Measurements from ENCODE around the gene RAMP1.
A peak's percentile ranks its signal among the peaks of the same experiment; 100 is the strongest.
"Not testable (repeated sequence)": the region's sequence is repeated elsewhere in the genome, so short reads cannot be mapped to it uniquely, and the experiment has no call there.

The RAMP1 gene

DNA sequence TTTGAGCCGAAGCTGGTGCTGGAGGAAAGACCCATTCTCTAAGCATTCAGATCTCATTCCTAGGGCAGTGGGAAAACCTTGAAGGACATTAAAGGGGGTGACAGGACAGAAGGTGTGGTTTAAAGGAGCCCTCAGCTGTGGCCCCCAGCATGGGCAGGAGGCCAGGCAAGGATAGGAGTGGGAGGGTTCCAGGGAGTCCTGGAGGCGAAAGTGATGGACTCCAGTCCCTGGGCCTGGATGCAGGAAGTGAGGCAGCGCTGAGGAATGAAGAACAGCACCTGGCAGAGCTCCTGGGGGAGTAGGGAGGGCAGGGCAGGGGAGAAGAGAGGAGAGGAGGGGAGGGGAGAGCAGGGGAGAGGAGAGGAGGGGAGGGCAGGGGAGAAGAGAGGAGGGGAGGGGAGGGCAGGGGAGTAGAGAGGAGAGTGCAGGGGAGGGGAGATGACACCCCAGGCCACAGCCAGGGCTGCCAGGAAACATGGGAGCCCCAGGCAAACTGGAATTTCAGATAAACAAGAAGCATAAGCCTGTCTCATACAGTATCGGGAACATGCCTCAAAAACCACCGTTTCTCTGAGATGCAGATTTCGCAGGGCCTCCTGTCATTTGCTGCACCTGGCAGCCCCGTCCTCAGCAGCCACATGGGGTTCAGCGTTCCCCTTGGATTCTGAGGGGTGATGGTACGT, 5.7 kb downstream of the RAMP1 start:
- peak; percentile 78 for DNase-seq (ENCODE audit: low spot score)
- TF ChIP-seq, protein P1, sequence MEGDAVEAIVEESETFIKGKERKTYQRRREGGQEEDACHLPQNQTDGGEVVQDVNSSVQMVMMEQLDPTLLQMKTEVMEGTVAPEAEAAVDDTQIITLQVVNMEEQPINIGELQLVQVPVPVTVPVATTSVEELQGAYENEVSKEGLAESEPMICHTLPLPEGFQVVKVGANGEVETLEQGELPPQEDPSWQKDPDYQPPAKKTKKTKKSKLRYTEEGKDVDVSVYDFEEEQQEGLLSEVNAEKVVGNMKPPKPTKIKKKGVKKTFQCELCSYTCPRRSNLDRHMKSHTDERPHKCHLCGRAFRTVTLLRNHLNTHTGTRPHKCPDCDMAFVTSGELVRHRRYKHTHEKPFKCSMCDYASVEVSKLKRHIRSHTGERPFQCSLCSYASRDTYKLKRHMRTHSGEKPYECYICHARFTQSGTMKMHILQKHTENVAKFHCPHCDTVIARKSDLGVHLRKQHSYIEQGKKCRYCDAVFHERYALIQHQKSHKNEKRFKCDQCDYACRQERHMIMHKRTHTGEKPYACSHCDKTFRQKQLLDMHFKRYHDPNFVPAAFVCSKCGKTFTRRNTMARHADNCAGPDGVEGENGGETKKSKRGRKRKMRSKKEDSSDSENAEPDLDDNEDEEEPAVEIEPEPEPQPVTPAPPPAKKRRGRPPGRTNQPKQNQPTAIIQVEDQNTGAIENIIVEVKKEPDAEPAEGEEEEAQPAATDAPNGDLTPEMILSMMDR (conservative IDR thresholded peaks at IDR 0.05; ENCODE audit: low read depth), result no peak
- ChIA-PET CTCF (interaction anchor here (0.6 kb wide), 1 partner anchor 324 kb away, joined by 3 read pairs; no protein-coding TSS in a partner anchor), POLR2A (ENCODE audit: low non-redundant PET) (no interaction called here)
- peak overlapping the region; percentile 91 for H3K27ac ChIP-seq

DNA sequence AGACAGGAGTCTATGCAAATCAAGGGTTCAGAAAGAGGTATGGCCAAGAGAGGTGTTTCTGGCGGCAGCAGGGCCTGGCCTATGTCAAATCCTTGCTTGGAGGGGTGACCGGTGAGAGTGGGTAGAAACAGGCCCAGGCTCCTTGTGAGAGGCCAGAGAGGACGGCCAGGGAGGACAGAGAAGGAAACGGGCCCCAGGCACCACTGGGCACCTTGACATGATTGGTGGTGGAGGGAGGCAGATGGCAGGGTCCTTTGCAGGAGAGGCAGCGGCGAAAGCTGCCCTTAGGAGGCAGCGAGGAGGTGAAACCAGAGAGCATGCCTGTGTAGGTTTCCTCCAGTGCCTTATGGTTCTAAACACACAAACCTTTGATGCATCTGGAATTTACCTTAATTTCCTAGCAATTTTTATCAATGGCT, 6.2 kb downstream of the RAMP1 start:
- TF ChIP-seq, protein P1 (conservative IDR thresholded peaks at IDR 0.05; ENCODE audit: low read depth), result no peak
- ChIA-PET CTCF (interaction anchor here (0.6 kb wide), 1 partner anchor 325 kb away, joined by 3 read pairs; no protein-coding TSS in a partner anchor), POLR2A (ENCODE audit: low non-redundant PET) (no interaction called here)
- peak overlapping the region; percentile 91 for H3K27ac ChIP-seq
- DNase-seq (ENCODE audit: low spot score), result no peak

DNA sequence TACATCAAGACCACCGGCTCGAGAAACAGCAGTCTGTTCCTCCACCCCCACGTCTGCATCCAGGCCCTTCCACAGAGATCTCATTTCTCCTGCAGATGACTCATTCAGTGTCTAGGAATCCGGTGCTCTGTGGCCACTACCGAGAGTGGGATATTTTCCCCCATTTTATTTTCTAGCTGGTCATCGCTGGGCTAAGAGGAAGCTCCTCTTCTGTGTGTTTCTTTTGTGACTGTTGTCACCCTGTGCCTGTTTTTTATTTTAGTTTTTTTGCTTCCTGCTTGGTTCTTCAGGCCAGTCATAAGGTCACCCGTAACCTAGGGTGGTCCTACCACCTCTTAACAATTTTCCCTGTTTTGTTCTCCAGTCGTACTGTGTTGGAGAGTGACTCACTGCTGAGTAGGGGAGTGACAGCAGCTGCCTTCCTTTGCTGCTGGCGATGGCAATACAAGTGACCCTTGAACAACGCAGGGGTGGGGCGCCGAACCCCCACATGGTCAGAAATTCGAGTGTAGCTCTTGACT, 6.7 kb downstream of the RAMP1 start:
- no peak for DNase-seq (ENCODE audit: low spot score)
- peak overlapping the region; percentile 91 for H3K27ac ChIP-seq
- CTCF ChIA-PET, result no interaction called here
- POLR2A ChIA-PET (ENCODE audit: low non-redundant PET), result no interaction called here
- TF ChIP-seq, protein P1 (conservative IDR thresholded peaks at IDR 0.05; ENCODE audit: low read depth), result no peak

DNA sequence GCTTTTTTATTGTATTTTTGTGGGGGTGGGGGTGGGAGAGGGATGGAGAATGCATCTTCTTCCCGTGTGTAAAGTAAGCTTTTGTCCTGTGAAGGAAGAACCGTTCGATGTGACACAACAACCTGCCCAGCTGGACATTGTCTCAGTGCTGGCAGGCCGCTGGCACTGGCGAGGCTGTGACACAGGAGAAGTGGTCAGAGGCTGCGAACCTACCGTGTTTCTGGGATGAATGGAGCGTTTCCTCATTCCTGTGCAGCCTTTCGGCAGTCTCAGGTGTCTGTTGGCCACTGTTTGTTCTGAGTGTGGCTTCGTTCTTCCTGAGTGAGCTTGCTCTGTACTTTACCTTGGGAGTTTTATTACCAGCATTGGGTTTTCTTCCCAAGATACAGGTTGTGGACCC, 8.0 kb downstream of the RAMP1 start:
- H3K27ac ChIP-seq, result peak overlapping the region; percentile 49; the same call in 1 of the 2 replicates
- DNase-seq (ENCODE audit: low spot score), result no peak
- CTCF ChIA-PET, result interaction anchor here (1.0 kb wide), 1 partner anchor 9 kb away, joined by 3 read pairs; no protein-coding TSS in a partner anchor
- POLR2A ChIA-PET (ENCODE audit: low non-redundant PET), result no interaction called here
- TF ChIP-seq, protein P1 (conservative IDR thresholded peaks at IDR 0.05; ENCODE audit: low read depth), result no peak

DNA sequence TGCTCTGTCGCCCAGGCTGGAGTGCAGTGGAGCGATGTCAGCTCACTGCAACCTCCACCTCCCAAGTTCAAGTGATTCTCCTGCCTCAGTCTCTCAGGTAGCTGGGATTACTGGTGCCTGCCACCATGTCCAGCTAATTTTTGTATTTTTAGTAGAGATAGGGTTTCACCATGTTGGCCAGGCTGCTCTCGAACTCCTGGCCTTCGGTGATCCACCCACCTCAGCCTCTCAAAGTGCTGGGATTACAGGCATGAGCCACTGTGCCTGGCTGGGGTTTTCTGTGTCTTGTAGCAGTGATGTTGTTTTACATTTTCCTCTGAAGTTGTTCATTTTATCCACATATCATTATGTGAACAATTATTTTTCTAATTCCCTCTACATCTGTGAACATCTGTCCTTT, 8.7 kb downstream of the RAMP1 start:
- H3K27ac ChIP-seq, result peak overlapping the region; percentile 49
- POLR2A ChIA-PET (ENCODE audit: low non-redundant PET); CTCF ChIA-PET; DNase-seq (ENCODE audit: low spot score): not testable (repeated sequence)

DNA sequence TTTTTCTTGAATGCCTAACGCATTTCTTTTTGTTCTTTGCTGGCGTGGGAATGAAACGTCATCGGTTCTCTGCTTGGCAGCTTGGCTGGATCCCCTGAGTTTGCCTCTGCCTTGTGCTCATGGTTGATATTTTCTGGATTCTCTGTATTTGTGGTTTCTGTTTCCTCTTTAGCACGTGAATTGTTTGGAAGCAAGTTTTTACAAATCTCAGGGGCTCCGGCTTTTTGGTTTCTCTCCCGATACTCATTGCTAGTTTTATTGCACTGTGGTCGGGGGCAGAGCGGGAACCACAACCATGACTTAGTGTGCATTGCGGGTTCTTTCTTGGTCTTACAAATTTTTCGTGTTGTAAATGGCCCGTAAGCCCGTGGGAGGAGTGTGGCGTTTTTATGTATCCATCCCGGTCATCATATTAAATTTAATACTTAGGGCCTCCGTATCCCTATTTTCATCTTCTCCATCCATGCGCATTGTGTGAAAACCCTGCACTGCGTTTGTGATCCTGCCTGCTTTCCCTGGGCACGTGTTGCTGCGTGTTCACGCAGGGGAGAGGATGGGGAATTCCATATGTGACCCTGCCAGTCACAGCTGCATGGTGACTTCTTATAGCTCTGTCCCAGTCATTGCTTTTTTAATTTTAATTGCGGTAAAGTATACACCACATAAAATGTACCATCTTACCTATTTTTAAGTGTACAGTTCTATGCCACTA, 9.4 kb downstream of the RAMP1 start:
- H3K27ac ChIP-seq, result peak overlapping the region; percentile 18; the same call in 1 of the 2 replicates
- TF ChIP-seq, protein P1 (conservative IDR thresholded peaks at IDR 0.05; ENCODE audit: low read depth), result no peak
- POLR2A ChIA-PET (ENCODE audit: low non-redundant PET), result no interaction called here
- DNase-seq (ENCODE audit: low spot score), result no peak
- CTCF ChIA-PET, result interaction anchor here (0.6 kb wide), 1 partner anchor 18 kb away, joined by 9 read pairs; no protein-coding TSS in a partner anchor

All from RWPE1 (cell line).